HEK293 (cell line): ENCODE results near the gene ACTN4.
A peak's percentile ranks its signal among the peaks of the same experiment; 100 is the strongest.

Experiments used
- CTCF ChIA-PET: fragments of 350-600 bp; formaldehyde crosslinking; extraction: SDS; loops from one replicate; lab custom pipeline; 2021; ENCODE audit warnings: antibody characterized with exemption; lab: Yijun Ruan, JAX
- POLR2A ChIA-PET: fragments of 300-600 bp; formaldehyde crosslinking; extraction: SDS; loops from one replicate; lab custom pipeline; 2020; ENCODE audit warnings: antibody characterized with exemption, inconsistent platforms; lab: Yijun Ruan, JAX
- H3K27ac ChIP-seq: fragments of 200-500 bp; sonication (Bioruptor generic); 2 replicates; pipeline ENCODE4 v1.5.1; 2014; ENCODE audit warnings: low read depth, low read length, control low read depth, inconsistent platforms; ENCODE audit errors: extremely low read depth
- H3K36me3 ChIP-seq, 2 experiments: fragments of 200-500 bp in 1 of 2; sonication (Bioruptor generic) in 1 of 2; 1 replicate in 1 of 2; 2 replicates in 1 of 2; pipeline ENCODE4 v1.5.1; 2014 to 2017; ENCODE audit warnings: inconsistent platforms in 2 of 2, low read length in 2 of 2; ENCODE audit not compliant: control insufficient read depth in 2 of 2, insufficient read depth in 1 of 2
- H3K4me1 ChIP-seq: fragments of 200-500 bp; sonication (Bioruptor generic); 2 replicates; pipeline ENCODE4 v1.5.1; 2014; ENCODE audit warnings: mild to moderate bottlenecking, low read length, inconsistent platforms; ENCODE audit not compliant: control insufficient read depth, insufficient read depth
- H3K4me3 ChIP-seq: 2 replicates; pipeline ENCODE4 v1.5.1; 2011; ENCODE audit warnings: low read depth, mild to moderate bottlenecking, control low read depth, low read length, moderate library complexity
- H3K9me3 ChIP-seq: fragments of 200-500 bp; sonication (Bioruptor generic); 2 replicates; pipeline ENCODE4 v1.5.1; 2014; ENCODE audit warnings: low read depth, low read length, inconsistent platforms; ENCODE audit not compliant: control insufficient read depth, insufficient read depth
- GLIS1 ChIP-seq: fragments of 450-650 bp; formaldehyde crosslinking; IDR thresholded peaks from 2 replicates; pipeline ENCODE4 v1.5.1; 2016; ENCODE audit warnings: missing biosample characterization, missing genetic modification characterization
- GLIS2 ChIP-seq: fragments of 450-650 bp; formaldehyde crosslinking; IDR thresholded peaks from 2 replicates; pipeline ENCODE4 v1.5.1; 2016; ENCODE audit warnings: missing biosample characterization, missing genetic modification characterization
- IKZF3 ChIP-seq: fragments of 450-650 bp; IDR thresholded peaks from 2 replicates; pipeline ENCODE4 v1.5.0; 2018; ENCODE audit warnings: missing biosample characterization, mild to moderate bottlenecking, missing genetic modification characterization, moderate library complexity
- OSR2 ChIP-seq: fragments of 450-650 bp; formaldehyde crosslinking; IDR thresholded peaks from 2 replicates; pipeline ENCODE4 v1.5.1; 2016; ENCODE audit warnings: missing biosample characterization, missing genetic modification characterization
- ZBTB17 ChIP-seq: fragments of 450-650 bp; formaldehyde crosslinking; IDR thresholded peaks from 2 replicates; pipeline ENCODE4 v1.5.1; 2016; ENCODE audit warnings: missing biosample characterization, missing genetic modification characterization
- ZFHX2 ChIP-seq: fragments of 450-650 bp; formaldehyde crosslinking; conservative IDR thresholded peaks from 2 replicates; pipeline ENCODE4 v1.5.1; 2016; ENCODE audit warnings: missing biosample characterization, missing genetic modification characterization
- ZFP3 ChIP-seq: fragments of 450-650 bp; formaldehyde crosslinking; IDR thresholded peaks from 2 replicates; pipeline ENCODE4 v1.5.1; 2016; ENCODE audit warnings: low read depth, missing biosample characterization, missing genetic modification characterization
- ZFP69B ChIP-seq: fragments of 450-650 bp; formaldehyde crosslinking; IDR thresholded peaks from 2 replicates; pipeline ENCODE4 v1.5.1; 2016; ENCODE audit warnings: missing biosample characterization, missing genetic modification characterization
- ZNF121 ChIP-seq: fragments of 450-650 bp; formaldehyde crosslinking; IDR thresholded peaks from 2 replicates; pipeline ENCODE4 v1.5.1; 2016; ENCODE audit warnings: missing biosample characterization, missing genetic modification characterization
- ZNF184 ChIP-seq: fragments of 450-650 bp; IDR thresholded peaks from 2 replicates; pipeline ENCODE4 v1.5.1; 2018; ENCODE audit warnings: missing biosample characterization, mild to moderate bottlenecking, missing genetic modification characterization
- ZNF239 ChIP-seq: fragments of 450-650 bp; formaldehyde crosslinking; IDR thresholded peaks from 2 replicates; pipeline ENCODE4 v1.5.1; 2016; ENCODE audit warnings: missing biosample characterization, missing genetic modification characterization
- ZNF292 ChIP-seq: fragments of 450-650 bp; formaldehyde crosslinking; IDR thresholded peaks from 2 replicates; pipeline ENCODE4 v1.5.1; 2016; ENCODE audit warnings: low read depth, missing biosample characterization, missing genetic modification characterization, borderline replicate concordance
- ZNF341 ChIP-seq: fragments of 450-650 bp; formaldehyde crosslinking; IDR thresholded peaks from 2 replicates; pipeline ENCODE4; 2016; ENCODE audit warnings: low read depth, missing biosample characterization, missing genetic modification characterization
- ZNF394 ChIP-seq: fragments of 450-650 bp; formaldehyde crosslinking; IDR thresholded peaks from 2 replicates; pipeline ENCODE4 v1.5.1; 2016; ENCODE audit warnings: missing biosample characterization, missing genetic modification characterization, mild to moderate bottlenecking, moderate library complexity, borderline replicate concordance
- ZNF561 ChIP-seq: fragments of 450-650 bp; IDR thresholded peaks from 2 replicates; pipeline ENCODE4 v1.5.1; 2018; ENCODE audit warnings: missing biosample characterization, missing genetic modification characterization, borderline replicate concordance
- ZNF629 ChIP-seq: fragments of 450-650 bp; formaldehyde crosslinking; IDR thresholded peaks from 2 replicates; pipeline ENCODE4 v1.5.1; 2017; ENCODE audit warnings: missing biosample characterization, missing genetic modification characterization
- ZNF639 ChIP-seq: fragments of 450-650 bp; formaldehyde crosslinking; IDR thresholded peaks from 2 replicates; pipeline ENCODE4 v1.5.1; 2016; ENCODE audit warnings: missing biosample characterization, missing genetic modification characterization
- ZNF654 ChIP-seq: fragments of 450-650 bp; formaldehyde crosslinking; IDR thresholded peaks from 2 replicates; pipeline ENCODE4 v1.5.1; 2016; ENCODE audit warnings: low read depth, missing biosample characterization, missing genetic modification characterization
- ZNF658 ChIP-seq: fragments of 450-650 bp; formaldehyde crosslinking; IDR thresholded peaks from 2 replicates; pipeline ENCODE4; 2016; ENCODE audit warnings: missing biosample characterization, missing genetic modification characterization
- ZNF664 ChIP-seq: fragments of 450-650 bp; formaldehyde crosslinking; IDR thresholded peaks from 2 replicates; pipeline ENCODE4 v1.5.1; 2016; ENCODE audit warnings: missing biosample characterization, missing genetic modification characterization
- ZSCAN18 ChIP-seq: fragments of 450-650 bp; formaldehyde crosslinking; IDR thresholded peaks from 2 replicates; pipeline ENCODE4 v1.5.1; 2016; ENCODE audit warnings: missing biosample characterization, missing genetic modification characterization
- TF ChIP-seq, protein P1 (sequence below): fragments of 450-650 bp; formaldehyde crosslinking; IDR thresholded peaks from 2 replicates; pipeline ENCODE4 v1.5.1; 2017; ENCODE audit warnings: missing biosample characterization, mild to moderate bottlenecking, missing genetic modification characterization, moderate library complexity
- TF ChIP-seq, protein P2 (sequence below): fragments of 450-650 bp; IDR thresholded peaks from 2 replicates; pipeline ENCODE4 v1.5.1; 2018; ENCODE audit warnings: missing biosample characterization, mild to moderate bottlenecking, missing genetic modification characterization
- TF ChIP-seq, protein P3 (sequence below): fragments of 450-650 bp; formaldehyde crosslinking; IDR thresholded peaks from 2 replicates; pipeline ENCODE4 v1.5.1; 2016; ENCODE audit warnings: missing biosample characterization, missing genetic modification characterization

The ACTN4 gene

DNA sequence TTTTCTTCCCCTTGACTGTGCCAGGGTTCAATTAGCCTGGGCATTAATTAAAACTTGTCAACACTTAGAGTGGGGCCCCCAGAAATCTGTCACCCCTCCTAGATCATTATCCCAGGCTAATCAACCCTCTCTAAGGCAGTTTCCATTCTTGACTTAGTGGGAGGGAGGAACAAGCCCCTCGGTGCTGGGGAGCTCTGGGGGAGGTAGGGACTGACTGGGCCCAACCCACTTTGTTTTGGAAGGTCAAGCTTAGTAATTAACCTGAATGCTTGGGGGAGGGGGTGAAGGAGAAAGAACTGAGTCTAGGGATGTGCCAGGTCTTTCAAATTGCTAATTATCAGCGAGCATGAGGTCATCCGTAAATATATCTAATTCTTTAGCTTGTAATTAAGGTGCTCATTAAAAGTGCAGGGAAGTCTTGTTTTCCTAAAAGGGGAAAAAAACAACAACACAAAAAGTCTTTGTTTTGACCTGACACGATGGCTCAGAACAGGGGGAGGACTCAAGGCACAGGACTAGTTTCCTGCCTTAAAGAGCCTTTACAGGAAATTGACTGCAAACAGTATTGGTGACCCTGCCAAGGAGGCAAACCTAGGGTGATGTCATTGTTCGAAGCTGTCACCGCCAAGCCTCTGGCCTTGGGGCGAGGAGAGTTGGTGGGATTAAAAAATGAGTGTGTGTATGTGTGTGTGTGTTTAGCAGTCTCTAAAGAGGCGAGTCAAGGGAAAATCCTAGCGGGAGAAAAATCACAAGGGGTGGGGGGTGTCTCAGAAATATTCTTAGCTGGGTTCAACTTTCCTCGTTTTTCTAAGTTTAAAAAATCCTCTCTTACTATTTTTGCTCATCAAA, 19.4 kb downstream of the ACTN4 start (continued):
- TF ChIP-seq, protein P1, sequence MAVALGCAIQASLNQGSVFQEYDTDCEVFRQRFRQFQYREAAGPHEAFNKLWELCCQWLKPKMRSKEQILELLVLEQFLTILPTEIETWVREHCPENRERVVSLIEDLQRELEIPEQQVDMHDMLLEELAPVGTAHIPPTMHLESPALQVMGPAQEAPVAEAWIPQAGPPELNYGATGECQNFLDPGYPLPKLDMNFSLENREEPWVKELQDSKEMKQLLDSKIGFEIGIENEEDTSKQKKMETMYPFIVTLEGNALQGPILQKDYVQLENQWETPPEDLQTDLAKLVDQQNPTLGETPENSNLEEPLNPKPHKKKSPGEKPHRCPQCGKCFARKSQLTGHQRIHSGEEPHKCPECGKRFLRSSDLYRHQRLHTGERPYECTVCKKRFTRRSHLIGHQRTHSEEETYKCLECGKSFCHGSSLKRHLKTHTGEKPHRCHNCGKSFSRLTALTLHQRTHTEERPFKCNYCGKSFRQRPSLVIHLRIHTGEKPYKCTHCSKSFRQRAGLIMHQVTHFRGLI = peak; percentile 77; the same call in 1 of the 2 replicates
- TF ChIP-seq ZSCAN18 (tag by site-specific recombination) = no peak
- TF ChIP-seq ZFP69B (tag by site-specific recombination) = peak; percentile 95
- peak; percentile 64; the same call in 1 of the 2 replicates for TF ChIP-seq ZNF394
- TF ChIP-seq GLIS2 = peak; percentile 75
- peak; percentile 97 for TF ChIP-seq ZNF561 (tag by site-specific recombination)
- TF ChIP-seq ZNF639 (tag by site-specific recombination) = peak; percentile 93
- TF ChIP-seq ZNF184 (tag by site-specific recombination) = peak; percentile 85; the same call in 1 of the 2 replicates
- TF ChIP-seq ZFP3 (tag by site-specific recombination) = no peak
- peak; percentile 59 for TF ChIP-seq ZNF341 (tag by site-specific recombination)
- peak; percentile 33 for TF ChIP-seq OSR2 (tag by site-specific recombination)
- TF ChIP-seq ZBTB17 = peak; percentile 94
- TF ChIP-seq ZNF629 (tag by site-specific recombination) = peak; percentile 99
- peak; percentile 74 for TF ChIP-seq ZNF664
- TF ChIP-seq, all 188 proteins: peak for 76

DNA sequence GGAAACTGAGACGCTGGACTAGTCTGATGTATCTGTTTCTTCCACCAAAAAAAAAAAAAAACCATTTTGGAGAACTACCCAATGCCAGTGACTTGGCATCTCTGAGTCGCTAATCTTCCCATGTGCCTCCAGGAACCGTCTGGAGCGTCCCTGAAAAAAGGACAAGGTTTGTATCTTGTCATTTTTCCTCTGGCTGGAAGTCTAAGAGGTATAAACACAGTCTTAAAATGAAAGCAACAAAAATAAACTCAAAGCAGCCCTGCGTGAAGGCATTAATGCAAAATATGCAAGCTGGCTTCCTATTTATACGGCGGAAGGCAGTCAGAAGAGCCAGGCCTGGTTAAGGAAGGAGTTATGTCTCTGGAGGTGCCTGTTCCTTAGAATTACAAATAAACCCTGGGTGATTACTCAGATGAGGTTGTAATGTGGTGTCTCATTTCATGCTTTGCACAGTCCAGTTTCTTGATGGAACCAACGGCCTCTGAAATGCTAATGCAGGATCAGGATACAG, 20.3 kb downstream of the ACTN4 start:
- CTCF ChIA-PET = interaction anchor here (0.9 to 2.4 kb wide), 7 partner anchors 10 to 101 kb away, joined by 3 to 12 read pairs (median 4); no protein-coding TSS in a partner anchor
- peak overlapping the region; percentile 68 for H3K27ac ChIP-seq
- no peaks in the 10 kb centered on the region for H3K9me3 ChIP-seq
- no peak overlapping the region for H3K4me3 ChIP-seq
- TF ChIP-seq ZNF292 (tag by site-specific recombination) (no peak), GLIS1 (0 out of 2 replicates have a peak, but pooled peaks have one; percentile 9), ZFHX2 (tag by site-specific recombination) (no peak), ZNF341 (tag by site-specific recombination) (peak; percentile 84), ZNF658 (no peak), ZNF121 (tag by site-specific recombination) (no peak), IKZF3 (0 out of 2 replicates have a peak, but pooled peaks have one; percentile 61), ZNF239 (tag by site-specific recombination) (no peak), ZNF654 (no peak)
- TF ChIP-seq, protein P2, sequence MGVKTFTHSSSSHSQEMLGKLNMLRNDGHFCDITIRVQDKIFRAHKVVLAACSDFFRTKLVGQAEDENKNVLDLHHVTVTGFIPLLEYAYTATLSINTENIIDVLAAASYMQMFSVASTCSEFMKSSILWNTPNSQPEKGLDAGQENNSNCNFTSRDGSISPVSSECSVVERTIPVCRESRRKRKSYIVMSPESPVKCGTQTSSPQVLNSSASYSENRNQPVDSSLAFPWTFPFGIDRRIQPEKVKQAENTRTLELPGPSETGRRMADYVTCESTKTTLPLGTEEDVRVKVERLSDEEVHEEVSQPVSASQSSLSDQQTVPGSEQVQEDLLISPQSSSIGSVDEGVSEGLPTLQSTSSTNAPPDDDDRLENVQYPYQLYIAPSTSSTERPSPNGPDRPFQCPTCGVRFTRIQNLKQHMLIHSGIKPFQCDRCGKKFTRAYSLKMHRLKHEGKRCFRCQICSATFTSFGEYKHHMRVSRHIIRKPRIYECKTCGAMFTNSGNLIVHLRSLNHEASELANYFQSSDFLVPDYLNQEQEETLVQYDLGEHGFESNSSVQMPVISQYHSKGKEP (tag by site-specific recombination) = peak; percentile 56; the same call in 1 of the 2 replicates
- TF ChIP-seq, protein P3, sequence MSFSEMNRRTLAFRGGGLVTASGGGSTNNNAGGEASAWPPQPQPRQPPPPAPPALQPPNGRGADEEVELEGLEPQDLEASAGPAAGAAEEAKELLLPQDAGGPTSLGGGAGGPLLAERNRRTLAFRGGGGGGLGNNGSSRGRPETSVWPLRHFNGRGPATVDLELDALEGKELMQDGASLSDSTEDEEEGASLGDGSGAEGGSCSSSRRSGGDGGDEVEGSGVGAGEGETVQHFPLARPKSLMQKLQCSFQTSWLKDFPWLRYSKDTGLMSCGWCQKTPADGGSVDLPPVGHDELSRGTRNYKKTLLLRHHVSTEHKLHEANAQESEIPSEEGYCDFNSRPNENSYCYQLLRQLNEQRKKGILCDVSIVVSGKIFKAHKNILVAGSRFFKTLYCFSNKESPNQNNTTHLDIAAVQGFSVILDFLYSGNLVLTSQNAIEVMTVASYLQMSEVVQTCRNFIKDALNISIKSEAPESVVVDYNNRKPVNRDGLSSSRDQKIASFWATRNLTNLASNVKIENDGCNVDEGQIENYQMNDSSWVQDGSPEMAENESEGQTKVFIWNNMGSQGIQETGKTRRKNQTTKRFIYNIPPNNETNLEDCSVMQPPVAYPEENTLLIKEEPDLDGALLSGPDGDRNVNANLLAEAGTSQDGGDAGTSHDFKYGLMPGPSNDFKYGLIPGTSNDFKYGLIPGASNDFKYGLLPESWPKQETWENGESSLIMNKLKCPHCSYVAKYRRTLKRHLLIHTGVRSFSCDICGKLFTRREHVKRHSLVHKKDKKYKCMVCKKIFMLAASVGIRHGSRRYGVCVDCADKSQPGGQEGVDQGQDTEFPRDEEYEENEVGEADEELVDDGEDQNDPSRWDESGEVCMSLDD (tag by site-specific recombination) = no peak
- TF ChIP-seq, all 188 proteins: peak for 4
- H3K4me1 ChIP-seq = peaks cover 78% of the 10 kb centered on the region
- peaks cover 0 to 9% of the 10 kb centered on the region in 2 experiments; a peak in 1 of 3 replicates for H3K36me3 ChIP-seq
- POLR2A ChIA-PET = interaction anchor here (0.8 to 10.8 kb wide), 8 partner anchors 9 to 768 kb away, joined by 3 to 122 read pairs (median 4); partner anchors contain the start of genes ACTN4, EIF3K and RPS16
